IPS-11a (cell line): ENCODE data around the gene DNAJC4.

Experiments
- H3K4me3 ChIP-seq: one replicate; pipeline ENCODE4 v1.5.1; 2013; ENCODE audit warnings: low read depth, low read length, control low read depth

The DNAJC4 gene

DNA sequence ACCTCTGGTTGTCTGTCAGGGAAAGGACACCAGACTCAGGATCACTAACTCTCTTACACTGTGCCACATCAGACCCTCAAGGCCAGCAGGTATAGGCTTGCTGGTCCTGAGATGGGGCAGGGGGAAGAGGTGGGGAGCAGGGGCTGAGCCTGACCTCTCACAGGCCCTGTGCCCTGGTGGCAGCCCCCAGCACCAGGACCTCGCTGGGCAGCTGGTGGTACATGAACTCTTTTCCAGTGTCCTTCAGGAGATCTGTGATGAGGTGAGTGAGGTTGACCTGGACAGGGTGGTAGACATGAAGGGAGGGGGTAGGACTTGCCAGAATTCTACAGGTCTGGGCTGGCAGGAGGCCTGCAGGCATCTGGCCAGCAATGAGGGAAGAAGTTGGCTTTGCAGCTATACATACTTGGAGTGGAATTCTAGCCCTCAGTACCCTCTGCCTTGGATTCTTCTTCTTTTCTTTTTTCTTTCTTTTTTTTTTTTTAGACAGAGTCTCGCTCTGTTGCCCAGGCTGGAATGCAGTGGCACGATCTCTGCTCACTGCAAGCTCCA, 2.9 kb upstream of the DNAJC4 start:
- no peak overlapping the region for H3K4me3 ChIP-seq

DNA sequence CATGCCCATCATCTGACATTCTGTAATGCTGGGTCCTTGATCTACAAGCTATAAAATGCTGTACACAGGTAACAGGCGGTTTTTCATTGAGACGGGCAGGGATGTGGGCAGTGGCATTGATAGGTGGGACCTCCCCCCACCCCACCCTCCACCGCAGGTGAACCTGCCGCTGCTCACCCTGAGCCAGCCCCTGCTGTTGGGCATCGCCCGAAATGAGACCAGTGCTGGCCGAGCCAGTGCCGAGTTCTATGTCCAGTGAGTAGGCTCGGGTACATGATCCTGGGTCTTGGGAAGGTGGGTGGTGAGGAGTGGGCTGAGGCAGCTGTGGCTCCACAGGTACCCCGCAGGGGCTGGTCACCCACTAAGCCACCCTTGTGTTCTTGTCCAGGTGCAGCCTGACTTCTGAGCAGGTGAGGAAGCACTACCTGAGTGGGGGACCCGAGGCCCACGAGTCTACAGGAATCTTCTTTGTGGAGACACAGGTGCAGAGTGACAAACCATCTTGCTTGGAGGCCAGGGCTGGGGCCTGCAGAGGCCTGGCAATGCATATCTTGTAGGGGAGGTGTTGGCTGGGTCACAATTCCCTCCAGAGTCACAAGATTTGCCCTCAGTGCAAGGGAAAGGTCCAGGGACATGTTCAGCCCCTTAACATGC, 1.1 kb upstream of the DNAJC4 start:
- no peak overlapping the region for H3K4me3 ChIP-seq

DNA sequence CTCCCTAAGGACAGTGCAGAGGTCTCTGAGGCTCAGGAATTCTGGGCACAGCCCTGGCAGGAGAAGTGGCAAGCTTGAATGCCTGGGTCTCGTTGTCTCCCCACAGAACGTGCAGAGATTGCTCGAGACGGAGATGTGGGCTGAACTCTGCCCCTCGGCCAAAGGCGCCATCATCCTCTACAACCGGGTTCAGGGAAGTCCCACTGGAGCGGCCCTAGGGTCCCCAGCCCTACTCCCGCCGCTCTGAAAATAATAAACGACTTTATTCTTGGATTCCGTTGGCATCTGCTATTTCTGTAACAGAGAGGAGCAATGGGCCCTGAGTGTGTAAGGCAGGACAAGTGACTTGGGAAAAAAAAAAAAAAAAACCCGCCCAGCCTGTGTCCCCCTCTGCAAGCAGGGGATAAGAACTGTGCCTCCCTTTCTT, 591 bp upstream of the DNAJC4 start:
- H3K4me3 ChIP-seq = peak overlapping the region; percentile 61

DNA sequence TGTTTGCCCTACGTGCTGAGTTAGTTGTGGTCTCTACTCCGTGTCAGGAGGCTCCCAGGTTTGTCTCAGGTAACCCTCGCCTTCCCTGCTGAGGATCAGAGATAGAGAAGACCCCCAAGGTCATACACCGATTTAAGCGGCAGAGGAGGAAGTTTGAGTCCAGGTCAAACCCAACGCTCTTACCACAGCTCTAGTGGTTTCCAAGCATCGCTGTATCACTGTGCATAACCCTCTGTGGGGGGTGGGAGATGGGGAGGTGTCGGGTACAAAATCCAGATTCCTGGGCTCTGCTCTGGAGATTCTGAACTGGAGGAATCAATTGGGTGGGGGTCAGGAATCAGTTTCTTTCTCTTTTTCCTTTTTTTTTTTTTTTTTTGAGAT, 627 bp downstream of the DNAJC4 start:
- peak overlapping the region; percentile 61 for H3K4me3 ChIP-seq

DNA sequence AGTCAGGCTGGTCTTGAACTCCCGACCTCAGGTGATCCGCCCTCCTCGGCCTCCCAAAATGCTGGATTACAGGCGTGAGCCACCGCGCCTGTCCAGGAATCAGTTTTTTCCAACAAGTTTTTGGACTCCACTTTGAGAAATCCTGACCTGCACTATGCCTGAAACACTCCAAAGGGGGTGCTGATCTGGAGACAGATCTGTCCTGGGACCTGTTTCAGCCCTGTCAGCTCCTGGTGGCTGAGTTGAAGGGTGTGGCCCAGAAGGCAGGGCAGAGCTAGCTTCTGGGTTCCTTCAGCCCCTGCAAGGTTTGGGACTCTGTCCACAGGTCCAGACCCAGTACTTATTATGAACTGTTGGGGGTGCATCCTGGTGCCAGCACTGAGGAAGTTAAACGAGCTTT, 1.2 kb downstream of the DNAJC4 start:
- H3K4me3 ChIP-seq = no peak overlapping the region

DNA sequence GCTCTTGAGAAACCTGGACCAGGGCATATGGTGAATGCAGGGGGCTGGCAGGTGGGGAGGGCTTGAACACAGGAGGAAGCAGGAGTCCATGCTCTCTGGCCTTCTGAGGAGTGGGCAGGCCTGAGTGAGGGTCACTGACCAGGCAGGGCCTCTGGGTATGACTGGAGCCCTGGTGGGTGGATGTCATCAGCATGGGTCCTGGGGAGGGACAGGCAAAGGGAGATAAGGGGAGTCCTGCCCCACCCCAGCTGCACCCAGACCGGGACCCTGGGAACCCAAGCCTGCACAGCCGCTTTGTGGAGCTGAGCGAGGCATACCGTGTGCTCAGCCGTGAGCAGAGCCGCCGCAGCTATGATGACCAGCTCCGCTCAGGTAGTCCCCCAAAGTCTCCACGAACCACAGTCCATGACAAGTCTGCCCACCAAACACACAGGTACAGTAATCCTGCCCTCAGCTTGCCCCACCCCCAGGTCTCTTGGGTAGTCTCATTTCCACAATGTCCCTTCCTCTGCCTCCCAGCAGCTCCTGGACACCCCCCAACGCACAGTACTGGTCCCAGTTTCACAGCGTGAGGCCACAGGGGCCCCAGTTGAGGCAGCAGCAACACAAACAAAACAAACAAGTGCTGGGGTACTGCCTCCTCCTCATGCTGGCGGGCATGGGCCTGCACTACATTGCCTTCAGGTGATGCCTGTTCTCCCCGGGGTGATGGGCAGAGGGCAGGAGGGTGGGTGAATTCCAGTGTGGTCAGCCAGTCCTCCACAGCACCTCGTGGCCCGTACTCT, 2.0 kb downstream of the DNAJC4 start:
- no peak overlapping the region for H3K4me3 ChIP-seq

DNA sequence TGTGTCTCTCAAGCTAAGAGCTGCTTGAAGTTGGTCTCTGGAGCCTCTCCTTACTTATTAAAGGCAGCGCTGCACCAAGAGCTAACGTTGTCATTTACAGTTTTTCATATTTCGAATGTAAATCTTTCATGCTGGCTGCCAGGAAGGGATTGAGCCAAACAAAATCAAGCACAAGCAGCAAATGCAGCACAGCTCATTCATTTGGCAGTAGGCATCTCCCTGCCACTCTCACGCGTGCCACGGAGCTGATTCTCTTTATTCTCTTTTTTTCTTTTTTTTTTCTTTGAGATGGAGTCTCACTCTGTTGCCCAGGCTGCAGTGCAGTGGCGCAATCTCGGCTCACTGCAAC, 2.6 kb downstream of the DNAJC4 start:
- H3K4me3 ChIP-seq = no peak overlapping the region

DNA sequence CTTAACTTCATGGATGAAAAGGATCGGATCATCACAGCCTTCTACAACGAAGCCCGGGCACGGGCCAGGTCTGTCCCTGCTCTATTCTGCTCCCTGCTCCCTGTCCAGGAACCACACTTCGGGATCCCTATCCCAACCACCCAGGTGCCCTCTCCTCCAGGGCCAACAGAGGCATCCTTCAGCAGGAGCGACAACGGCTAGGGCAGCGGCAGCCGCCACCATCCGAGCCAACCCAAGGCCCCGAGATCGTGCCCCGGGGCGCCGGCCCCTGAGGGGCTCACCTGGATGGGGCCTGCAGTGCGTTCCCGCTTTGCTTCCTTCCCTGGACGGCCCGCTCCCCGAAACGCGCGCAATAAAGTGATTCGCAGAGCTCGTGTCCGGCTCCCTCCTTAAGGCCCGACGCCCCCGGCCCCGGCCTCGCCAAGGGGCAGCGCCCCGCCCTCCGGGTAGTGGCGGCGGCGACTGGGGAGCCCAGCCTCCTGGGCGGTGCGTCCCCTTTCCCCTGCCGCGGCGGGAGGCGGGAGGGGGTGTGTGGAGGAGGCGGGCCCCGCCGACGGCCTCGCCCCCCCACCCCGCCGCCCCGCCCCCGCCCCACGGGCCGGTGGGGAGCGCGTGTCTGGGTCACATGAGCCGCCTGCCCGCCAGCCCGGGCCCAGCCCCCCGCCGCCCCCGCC, 3.7 kb downstream of the DNAJC4 start, which contains the start of gene VEGFB:
VEGFB (plus strand) TSS at position 672 of the 674 bp plus-strand sequence. CDS start 250 bp downstream, outside the sequence.
- H3K4me3 ChIP-seq = peak within 1 kb of the TSS; percentile 48

DNA sequence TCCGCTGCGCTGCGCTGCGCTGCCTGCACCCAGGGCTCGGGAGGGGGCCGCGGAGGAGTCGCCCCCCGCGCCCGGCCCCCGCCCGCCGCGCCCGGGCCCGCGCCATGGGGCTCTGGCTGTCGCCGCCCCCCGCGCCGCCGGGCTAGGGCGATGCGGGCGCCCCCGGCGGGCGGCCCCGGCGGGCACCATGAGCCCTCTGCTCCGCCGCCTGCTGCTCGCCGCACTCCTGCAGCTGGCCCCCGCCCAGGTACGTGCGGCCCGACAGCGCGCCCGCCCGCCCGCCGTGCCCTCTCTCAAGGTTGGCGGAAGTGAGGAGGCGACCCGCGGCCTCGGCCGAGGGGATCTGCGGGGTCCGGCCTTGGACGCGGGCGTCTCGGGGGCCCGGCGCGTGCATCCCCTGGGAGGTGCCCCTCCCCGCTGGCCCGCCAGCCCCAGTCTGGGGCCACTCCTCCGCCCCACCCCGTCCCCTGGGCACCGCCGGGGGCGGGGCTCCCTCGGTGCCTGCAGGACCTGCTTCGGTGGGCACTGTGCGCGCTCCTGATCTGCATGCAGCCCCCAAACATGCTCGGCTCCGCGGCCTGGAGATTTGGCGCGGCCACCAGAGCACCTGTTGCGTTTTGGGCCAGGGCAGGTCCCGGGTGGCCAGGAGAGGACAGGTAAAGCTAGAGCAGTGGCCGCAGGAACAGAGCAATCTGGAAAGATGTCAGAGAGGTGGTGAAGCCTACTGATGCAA, 4.5 kb downstream of the DNAJC4 start:
- peak overlapping the region; percentile 29 for H3K4me3 ChIP-seq

DNA sequence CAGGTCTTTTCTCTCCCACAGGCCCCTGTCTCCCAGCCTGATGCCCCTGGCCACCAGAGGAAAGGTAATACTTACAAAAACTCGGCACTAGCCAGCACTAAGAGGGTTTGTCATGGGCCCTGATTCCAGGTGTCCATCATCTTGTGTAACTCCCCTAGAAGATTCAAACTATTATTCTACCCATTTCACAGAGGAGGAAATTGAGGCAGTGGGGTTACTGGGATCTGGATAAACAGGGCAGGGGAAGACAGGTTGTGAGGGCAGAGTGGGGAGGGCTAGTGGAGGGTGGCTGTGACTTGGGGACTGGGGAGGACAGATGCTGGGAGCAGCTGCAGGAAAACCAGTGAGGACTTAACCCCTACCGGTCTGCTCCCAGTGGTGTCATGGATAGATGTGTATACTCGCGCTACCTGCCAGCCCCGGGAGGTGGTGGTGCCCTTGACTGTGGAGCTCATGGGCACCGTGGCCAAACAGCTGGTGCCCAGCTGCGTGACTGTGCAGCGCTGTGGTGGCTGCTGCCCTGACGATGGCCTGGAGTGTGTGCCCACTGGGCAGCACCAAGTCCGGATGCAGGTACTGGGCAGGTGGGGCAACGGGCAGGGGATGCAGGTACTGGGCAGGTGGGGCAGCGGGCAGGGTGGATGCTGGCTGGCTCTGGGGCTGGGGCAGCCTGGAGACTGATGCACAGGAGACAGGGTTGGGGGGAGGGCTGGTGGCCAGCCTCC, 5.3 kb downstream of the DNAJC4 start:
- H3K4me3 ChIP-seq = peak overlapping the region; percentile 29

DNA sequence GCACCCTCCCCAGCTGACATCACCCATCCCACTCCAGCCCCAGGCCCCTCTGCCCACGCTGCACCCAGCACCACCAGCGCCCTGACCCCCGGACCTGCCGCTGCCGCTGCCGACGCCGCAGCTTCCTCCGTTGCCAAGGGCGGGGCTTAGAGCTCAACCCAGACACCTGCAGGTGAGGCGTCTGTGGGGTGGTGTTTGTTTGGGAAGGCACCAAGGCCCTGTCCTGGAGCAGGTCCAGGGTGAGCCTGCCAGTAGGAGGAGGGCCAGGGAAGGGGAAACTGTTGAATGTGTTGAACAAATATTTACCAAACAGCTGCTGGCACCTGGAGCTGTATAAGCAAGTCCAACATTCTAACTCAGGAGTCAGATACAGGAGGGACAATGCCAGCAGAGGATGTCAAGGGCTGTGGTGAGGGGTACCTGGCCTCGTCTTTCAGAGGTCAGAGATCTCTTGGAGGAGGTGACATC, 7.2 kb downstream of the DNAJC4 start:
- H3K4me3 ChIP-seq = no peak overlapping the region

DNA sequence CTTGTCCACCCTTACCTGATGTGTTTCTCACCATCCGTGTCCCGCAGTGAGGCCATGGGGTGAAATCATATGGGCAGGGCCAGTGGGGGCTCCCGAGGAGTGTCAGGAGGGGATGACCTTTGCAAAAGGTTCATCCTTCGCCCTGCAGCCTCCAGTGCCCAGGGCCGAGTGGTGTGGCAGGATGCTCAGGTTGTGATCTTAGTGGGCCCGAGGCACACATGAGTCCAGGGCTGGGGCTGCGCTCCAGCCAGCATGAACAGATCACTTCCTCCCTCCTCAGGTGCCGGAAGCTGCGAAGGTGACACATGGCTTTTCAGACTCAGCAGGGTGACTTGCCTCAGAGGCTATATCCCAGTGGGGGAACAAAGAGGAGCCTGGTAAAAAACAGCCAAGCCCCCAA, 7.7 kb downstream of the DNAJC4 start:
- no peak overlapping the region for H3K4me3 ChIP-seq

DNA sequence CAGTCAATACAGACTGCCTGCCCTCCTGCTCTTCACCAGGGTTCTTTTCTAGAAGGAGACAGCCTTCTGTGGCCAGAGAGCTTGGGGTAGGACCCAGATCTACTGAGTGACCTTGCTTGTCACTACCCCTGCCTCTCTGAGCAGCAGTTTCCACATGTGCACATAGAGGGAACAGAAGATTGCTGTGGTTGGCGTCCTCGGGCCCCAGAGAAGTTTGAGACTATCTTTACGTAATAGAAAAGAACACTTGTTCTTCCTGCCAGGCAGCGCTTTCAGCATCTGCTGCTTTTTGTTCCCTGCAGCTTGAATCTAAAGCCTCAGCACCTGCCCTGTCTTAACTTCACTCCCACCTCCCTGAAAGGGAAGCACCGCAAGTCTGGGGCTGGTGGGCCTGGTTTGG, 8.7 kb downstream of the DNAJC4 start:
- H3K4me3 ChIP-seq = no peak overlapping the region

DNA sequence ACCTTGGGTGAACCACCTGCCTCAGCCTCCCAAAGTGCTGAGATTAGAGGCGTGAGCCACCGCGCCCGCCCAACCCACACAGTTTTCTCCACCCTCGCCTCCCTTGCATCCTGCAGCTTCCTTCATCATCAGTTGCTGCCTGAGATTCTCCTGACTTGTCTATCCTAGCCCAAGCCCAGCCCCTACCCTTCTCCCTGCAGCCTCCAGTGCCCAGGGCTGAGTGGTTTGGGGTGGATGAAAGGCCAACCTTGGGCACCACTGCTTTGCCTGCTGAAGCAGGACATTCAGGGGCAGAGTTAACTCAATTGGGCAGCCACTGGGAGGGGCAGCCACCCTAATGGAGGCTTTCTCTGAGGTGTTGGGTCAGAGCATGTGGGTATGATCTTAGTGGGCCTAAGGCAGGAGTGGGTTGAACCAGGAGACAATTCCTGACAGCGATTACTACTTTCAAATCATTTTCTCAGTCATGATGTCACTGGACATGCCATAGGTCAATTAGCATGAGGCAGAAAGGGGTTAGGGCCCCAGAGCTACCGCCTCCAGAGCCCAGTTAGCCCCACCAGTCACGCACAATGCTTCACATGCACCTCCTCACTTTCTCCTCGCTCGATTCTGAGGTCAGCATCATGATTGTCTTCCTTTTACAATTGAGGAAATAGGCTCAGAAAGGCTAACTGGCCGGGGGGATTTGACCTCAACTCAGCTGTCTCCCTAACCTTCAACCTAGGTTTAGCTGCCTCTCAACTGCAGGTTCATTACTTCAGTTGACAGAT, 9.5 kb downstream of the DNAJC4 start:
- H3K4me3 ChIP-seq = peak overlapping the region; percentile 82

DNA sequence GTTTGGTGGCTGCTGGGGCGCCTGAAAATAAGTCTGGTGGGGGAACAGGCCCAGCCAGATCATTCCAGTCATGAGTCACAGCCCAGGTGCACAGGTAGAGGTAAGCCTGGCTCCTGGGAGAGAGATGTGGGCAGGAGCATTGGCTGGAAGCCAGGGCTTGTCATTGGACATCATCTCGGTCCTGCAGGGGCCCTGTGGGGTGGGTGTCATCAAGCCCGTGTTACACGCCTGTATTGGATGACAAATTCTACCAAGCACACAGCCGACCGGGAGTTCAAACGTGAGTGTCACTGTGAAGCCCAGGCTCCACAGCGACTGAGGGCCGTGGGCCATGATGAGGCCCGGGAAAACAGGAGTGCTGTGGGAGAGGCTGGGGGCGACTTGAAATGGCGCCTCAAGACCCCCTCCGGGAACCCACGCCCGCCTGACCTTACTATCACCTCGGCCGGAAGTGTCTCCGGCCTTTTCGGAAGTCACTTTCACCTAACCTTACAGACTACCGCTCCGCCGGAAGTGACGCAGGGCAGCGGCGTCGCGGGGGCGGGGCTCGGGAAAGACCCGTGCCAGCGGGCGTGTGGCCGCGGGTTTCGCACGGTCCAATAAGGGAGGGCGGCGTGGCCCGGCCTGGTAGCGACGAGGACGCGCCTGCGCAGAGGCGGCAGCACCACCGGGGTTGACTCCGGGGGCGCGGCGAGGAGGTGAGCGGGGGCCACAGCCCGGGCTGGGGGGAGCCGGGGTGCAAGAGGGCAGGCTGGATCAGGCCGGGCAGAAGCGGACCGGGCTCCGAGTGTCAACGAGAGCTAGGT, 10.3 kb downstream of the DNAJC4 start, which contains the start of gene FKBP2:
FKBP2 (plus strand) TSS at position 661 of the 806 bp plus-strand sequence. CDS start 1,293 bp downstream, outside the sequence.
- H3K4me3 ChIP-seq = peak within 1 kb of the TSS; percentile 82

DNA sequence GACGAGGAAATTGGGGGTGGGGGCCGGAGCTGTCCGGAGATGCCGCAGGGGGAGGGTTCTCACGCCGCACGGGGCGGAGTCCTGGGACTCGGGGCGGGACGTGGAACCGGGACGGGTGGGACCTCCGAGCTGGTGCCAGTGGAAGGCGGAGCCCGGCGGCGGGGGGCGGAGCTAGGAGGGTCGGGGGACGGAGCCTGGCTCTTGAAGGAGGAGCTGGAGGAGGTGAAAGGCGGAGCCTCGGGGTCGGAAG, 10.8 kb downstream of the DNAJC4 start:
- H3K4me3 ChIP-seq = peak overlapping the region; percentile 82

DNA sequence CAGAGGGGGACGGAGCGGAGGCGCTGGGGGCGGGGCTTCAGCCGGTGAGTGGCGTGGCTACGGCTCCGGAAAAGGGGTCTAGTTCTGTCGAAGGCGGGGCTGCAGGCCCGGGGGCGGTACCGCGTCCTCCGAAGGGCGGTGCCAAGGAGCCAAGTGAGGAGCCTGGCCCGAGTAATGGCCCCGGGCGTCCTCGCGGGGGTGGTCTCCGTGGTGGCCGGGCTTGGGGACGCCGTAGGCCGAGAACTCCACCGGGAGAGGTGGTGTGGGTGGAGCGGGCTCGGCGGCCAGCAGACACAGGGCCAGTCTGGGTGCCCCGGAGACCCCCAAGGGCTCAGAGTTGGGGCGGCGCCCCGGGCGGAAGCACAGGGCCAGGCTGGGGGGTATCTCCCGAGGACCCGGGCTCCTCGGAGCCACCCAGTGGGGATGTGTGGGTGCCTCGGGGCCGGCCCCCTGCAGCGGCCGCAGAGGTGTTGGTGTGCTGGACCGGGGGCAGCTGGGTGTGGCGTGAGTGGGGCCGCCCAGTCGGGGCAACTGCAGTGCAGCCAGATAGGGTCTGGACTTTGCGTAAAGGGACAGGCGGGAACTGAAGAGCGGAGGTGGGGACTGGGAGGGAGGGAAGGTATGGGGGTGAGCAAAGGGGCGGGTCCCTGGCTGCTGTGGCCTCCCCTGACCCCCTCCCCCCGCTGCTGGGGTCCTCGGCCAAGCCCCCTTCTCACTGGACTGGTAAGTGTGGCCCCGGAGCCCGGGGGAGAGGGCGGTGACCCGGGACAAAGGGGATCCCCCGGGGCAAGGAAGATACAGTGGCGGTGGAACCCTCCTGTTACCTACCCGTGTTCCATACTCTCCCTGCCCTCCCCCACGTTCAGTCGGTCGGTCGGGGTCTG, 11.4 kb downstream of the DNAJC4 start:
- H3K4me3 ChIP-seq = peak overlapping the region; percentile 82
